DMS53 treated with DMSO at 0.1 percent for 48 hours (cell line): Measurements from ENCODE around the gene DEGS1.

Experiments used
- DNase-seq: peaks from one replicate; lab custom pipeline; 2025; ENCODE audit not compliant: unreplicated experiment; lab: John Stamatoyannopoulos, UW

The DEGS1 gene

DNA sequence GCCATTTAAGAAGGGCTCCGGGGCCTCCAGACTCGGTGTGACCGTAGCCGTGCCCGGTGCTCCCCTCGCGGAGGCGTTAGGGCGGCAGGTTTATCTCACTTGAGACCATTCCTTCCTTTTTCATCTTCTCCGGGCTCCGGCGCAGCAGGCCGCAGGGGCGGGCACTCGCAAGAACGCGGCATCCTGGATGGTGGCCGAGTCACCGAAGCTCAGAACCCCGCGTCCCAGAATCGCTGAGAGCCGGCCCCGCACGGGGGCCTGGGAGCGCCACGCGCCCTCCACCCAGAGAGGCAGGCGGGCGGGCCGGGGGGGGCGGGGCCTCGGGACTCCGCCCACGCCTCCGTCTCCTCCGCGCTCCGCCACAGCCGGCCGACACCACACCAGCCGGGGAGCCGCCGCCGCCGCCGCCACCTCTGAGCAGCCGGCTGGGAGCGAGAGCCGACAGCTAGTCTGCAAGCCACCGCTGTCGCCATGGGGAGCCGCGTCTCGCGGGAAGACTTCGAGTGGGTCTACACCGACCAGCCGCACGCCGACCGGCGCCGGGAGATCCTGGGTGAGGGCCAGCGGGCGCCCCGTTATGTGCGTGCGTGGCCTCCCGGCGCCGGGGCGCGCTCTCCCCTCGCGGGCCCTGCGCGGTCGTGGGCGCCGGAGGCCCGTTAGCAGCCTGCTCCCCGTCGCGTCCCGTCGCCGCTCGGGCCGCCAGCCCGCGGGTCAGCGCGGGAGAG lies at the start of gene DEGS1:
DEGS1 (plus strand) TSS at position 375 of the 725 bp plus-strand sequence; CDS start at position 472, 97 bp downstream.
- DNase-seq = peak; percentile 79

DNA sequence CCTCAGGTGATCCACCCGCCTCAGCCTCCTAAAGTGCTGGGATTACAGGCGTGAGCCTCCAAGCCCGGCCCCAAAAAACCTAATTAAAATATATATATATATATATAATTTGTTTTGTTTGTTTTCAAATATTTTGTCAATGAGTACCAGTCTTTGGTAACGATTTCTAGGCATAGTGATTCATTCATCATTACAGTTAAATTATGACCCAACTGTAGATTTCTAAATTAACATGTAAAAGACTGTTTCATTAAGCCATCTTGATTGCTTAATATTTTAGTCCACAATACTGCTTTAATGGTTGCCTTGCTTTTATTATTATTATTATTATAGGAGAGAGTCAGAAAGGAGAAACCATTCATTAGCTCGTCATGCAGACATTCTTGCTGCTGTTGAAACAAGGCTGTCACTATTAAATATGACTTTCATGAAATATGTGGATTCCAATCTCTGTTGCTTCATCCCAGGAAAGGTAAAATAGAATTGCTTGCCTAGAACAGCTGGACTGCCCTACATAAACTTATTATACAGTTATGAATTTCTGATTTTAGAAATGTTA lies 49.2 kb upstream of the DEGS1 start:
- DNase-seq = no peak

- no peak for DNase-seq
These were observed 45.5 kb upstream of the DEGS1 start for GRCh38 chr1:224137518-224137917.

DNA sequence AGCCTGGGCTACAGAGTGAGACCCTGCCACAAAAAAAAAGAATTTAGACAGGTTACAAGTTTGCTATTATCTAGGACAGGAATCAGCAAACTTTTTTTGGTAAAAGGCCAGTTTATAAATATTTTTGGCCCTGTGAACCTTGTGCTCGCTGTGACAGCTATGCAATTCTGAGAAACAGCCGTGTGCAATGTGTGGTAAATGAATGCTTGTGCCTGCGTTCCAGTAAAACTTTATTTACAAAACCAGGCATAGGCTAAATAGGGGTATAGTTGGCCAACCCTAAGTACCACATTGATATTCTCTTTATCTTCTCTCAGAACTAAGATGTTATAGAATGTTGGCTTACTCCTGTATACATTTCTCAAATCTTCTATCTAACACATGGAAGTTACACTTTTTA lies 44.8 kb upstream of the DEGS1 start:
- no peak for DNase-seq

GRCh38 chr1:224141693-224142092 lies 41.3 kb upstream of the DEGS1 start:
- DNase-seq = no peak

GRCh38 chr1:224149709-224150108 lies 33.3 kb upstream of the DEGS1 start:
- no peak for DNase-seq

- no peak for DNase-seq
These were observed 31.9 kb upstream of the DEGS1 start for GRCh38 chr1:224151117-224151516.

GRCh38 chr1:224157316-224157715 lies 25.7 kb upstream of the DEGS1 start:
- no peak for DNase-seq

DNA sequence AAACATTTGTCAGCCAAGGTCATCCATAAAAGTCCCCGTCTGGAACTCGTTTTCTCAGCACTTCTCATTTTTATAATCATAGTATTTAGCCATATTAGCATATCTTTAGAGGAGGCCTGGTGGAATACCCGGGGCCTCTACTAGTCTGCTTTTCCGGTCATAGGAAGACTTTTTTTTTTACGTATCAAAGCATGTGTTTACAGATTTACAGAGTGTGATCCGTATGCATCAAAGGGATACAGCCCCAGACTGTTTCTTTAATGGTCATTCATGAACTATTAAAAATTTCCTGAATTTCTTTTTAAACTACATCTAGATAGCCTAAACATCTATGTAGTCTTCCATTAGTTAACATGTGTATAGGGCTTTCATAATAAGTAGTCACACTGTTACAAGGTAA lies 23.5 kb upstream of the DEGS1 start:
- no peak for DNase-seq

DNA sequence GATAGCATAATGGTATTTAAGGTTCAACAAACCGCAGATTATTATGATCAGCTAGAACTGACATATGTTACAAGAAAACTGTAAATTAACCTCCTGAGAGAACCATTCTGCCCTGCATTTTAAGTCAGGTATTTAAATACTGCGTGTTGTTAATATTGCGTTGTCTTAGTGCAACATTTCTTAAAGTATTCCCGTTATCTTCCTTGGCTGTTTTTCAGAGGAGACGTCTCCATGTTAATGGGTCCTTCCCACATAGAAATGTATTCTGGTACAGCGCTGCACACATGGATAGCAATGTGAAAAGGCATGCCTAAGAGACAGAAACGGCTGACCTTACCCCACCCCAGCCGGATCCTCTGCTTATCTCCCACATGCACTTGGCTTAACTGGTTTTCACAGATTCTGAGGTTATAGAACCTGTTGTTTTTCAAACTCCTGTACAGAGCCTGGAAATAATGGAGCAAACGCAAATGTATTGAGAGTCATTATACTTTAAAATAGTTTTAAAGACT lies 22.8 kb upstream of the DEGS1 start:
- DNase-seq = no peak

DNA sequence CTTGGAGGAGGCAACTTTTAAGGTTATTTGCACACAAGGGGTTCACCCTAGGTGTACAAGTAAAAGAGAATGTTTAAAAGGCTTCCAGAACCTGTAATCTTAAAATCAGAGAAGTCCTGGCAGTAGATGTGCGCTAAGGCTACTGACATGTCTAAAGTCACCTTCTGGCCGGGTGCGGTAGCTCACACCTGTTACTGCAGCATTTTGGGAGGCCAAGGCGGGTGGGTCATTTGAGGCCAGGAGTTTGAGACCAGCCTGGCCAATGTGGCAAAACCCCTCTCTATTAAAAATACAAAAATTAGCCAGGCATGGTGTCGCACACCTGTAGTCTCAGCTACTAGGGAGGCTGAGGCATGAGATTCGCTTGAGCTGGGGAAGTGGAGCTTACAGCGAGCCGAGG lies 20.3 kb upstream of the DEGS1 start:
- DNase-seq = no peak

- no peak for DNase-seq
These were observed 19.7 kb upstream of the DEGS1 start for GRCh38 chr1:224163311-224163710.

DNA sequence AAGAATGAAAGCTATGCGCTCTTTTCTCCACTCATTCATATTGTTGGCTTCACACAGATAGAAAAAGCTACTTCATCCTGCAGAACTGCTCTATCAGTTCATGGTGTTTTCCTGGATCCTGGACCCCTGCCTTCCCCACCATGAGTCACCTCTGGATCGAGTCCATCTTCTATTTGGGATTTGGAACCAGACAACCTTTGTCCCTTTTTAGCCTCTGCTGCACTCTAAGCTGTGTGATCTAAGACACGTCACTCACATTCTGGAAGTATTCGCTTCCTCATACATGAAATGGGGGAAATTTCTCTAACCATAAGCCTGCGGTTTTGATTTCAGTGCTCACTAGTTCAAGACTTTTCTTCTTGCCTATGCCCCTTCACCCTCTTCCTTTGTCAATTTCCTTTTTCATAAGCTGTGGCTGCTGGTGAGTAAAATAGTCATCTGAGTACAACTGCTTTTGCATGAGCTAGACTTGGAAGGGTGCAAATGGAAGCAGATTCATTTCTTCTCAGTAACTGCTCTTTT lies 14.1 kb upstream of the DEGS1 start:
- no peak for DNase-seq

GRCh38 chr1:224169718-224170270 lies 13.2 kb upstream of the DEGS1 start:
- DNase-seq = no peak

DNA sequence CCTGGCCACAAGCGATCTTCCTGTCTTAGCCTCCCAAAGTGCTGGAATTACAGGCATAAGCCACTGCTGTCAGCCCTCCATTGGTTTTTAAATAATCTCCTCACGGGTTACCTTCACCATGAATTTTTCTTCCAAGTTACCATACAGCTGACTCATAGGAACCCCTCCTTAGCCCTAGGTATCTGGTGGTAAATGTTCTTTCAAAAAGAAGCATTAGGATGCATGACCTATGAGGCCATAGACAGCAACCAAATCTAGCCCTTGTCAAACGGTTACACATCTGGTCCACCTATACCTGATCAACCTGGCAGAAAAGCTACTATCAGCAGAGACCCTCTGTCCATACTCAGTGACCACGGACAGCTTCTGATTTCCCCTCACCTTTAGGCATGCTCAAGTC lies 12.7 kb upstream of the DEGS1 start:
- no peak for DNase-seq

DNA sequence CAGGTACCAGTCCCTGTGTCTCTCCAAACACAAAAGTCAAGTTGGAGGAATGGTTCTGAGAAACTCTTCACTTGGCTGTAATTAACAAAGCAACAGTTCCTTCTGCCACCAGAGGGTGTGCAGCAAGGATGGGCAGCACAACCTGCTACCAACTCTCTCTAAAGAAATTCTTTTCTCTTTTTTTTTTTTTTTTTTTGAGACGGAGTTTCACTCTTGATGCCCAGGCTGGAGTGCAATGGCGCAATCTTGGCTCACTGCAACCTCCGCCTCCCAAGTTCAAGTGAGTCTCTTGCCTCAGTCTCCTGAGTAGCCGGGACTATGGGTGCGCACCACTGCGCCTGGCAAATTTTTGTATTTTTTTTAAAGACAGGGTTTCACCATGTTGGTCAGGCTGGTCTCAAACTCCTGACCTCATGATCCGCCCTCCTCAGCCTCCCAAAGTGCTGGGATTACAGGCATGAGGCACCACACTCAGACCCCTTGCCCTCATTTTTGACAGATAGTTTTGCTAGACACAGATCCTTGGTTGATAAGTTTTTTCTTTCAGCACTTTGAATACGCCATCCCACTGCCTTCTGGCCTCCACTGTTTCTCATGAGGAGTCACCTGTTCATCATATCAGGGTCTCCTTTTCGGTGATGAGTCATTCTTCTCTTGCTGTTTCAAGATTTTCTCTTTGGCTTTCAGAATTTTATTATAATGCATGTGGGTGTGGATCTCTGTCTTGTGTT lies 12.1 kb upstream of the DEGS1 start:
- no peak for DNase-seq

DNA sequence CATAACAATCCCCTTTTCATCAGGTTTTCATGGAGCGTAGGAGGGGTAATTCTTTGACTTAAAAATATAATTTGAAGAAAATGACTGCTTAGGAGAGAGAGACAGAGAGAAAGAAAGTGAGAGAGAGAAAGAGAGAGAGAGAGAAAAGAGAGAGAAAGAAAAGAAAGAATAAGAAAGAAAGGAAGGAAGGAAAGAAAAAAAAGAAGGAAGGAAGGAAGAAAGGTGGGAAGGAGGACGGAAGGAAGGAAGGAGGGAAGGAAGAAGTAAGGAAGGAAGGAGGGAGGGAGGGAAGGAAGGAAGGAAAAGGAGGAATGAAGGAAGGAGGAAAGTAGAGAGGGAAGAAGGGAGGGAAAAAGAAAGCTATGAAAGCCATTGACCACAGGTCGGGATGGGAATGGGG lies 10.8 kb upstream of the DEGS1 start:
- no peak for DNase-seq

DNA sequence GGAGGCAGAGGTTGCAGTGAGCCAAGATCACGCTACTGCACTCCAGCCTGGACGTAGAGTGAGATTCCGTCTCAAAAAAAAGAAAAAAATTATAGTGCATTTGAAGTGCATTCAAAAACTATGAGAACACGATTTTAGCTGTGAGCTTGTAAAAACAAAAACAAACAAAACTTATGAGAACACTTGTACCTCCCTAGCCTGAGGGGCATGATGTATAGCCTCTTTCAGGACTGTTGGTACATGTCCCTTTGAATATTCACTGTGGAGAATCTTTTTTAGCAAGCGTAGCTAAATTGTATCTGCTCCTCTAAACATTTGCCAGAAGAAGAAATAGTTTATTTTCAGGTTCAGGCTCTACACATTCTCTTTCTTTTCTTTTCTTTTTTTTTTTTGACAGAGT lies 9.5 kb upstream of the DEGS1 start:
- DNase-seq = no peak

GRCh38 chr1:224175617-224176016 lies 7.4 kb upstream of the DEGS1 start:
- DNase-seq = no peak

DNA sequence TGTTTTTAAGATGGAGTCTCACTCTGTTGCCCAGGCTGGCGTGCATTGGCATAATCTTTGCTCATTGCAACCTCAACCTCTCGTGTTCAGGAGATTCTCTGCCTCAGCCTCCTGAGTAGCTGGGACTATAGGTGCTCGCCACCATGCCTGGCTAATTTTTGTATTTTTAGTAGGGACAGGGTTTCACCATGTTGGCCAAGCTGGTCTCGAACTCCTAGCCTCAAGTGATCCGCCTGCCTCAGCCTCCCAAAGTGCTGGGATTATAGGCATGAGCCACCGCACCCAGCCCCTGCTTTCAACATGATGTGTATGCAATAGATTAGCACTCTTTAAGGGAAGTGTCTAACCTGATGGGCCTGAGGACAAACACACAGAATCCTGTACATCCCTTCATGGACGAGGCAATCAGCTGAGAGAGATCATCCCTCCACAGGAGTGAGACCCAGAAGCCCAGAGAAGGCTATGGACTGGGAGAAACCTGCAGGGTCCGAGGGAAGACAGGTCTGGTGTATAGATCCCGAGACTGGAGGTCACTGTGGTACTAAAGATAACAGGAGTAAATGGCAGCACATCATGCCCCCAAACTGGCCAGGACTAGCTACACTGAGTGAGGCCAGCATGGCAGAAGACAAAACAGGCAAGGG lies 5.6 kb upstream of the DEGS1 start:
- DNase-seq = no peak

- no peak for DNase-seq
These were observed 4.1 kb upstream of the DEGS1 start for GRCh38 chr1:224178894-224179293.
